H1 (cell line): Measurements from ENCODE around the gene POLR3K. TPM values are rescaled to one million over a fixed set of nuclear protein-coding genes. Genes with fewer than 3 reads are reported as not detected.

Source experiments
- CTCF ChIA-PET: fragments of 300-600 bp; sonication (Branson Sonifier 250); formaldehyde crosslinking; loops from one replicate; lab custom pipeline; 2021; ENCODE audit not compliant: partially characterized antibody; lab: Charles Lee
- POLR2A ChIA-PET: fragments of 300-600 bp; sonication (Branson Sonifier 250); formaldehyde crosslinking; loops from one replicate; lab custom pipeline; 2021; ENCODE audit warnings: inconsistent platforms; ENCODE audit not compliant: partially characterized antibody; lab: Charles Lee
- DNase-seq, 2 experiments: peaks; one replicate each; pipeline versions ENCODE4 v3.0.0 to v3.0.0-alpha.2; 2010 to 2022; ENCODE audit warnings: low spot score in 2 of 2, low read depth in 1 of 2, mixed read lengths in 1 of 2
- FAIRE-seq: peaks from 2 replicates; lab custom pipeline; 2011; peaks lifted over from hg19 to GRCh38; lab: Jason Lieb, UNC
- H2AFZ ChIP-seq: 2 replicates; pipeline ENCODE4 v1.8.1; 2012; ENCODE audit warnings: low read length, inconsistent platforms
- H2AK5ac ChIP-seq: 2 replicates; pipeline ENCODE4 v1.6.1; 2013; ENCODE audit warnings: low read depth, low read length
- H2BK120ac ChIP-seq: replicated peaks from 2 replicates; pipeline ENCODE3; 2013; ENCODE audit warnings: low read depth, low read length, inconsistent platforms
- H2BK12ac ChIP-seq: 2 replicates; pipeline ENCODE4 v1.6.1; 2013; ENCODE audit warnings: low read depth, low read length
- H2BK15ac ChIP-seq: 2 replicates; pipeline ENCODE4 v1.6.1; 2013; ENCODE audit warnings: low read length
- H2BK20ac ChIP-seq: 2 replicates; pipeline ENCODE4 v1.6.1; 2013; ENCODE audit warnings: low read length
- H2BK5ac ChIP-seq: 2 replicates; pipeline ENCODE4 v1.6.1; 2013; ENCODE audit warnings: low read depth, low read length
- H3K14ac ChIP-seq: 2 replicates; pipeline ENCODE4 v1.6.1; 2013; ENCODE audit warnings: inconsistent platforms; ENCODE audit not compliant: insufficient read length
- H3K18ac ChIP-seq: 2 replicates; pipeline ENCODE4 v1.6.1; 2013; ENCODE audit warnings: low read length; ENCODE audit errors: extremely low read depth
- H3K23ac ChIP-seq: 2 replicates; pipeline ENCODE4 v1.6.1; 2013; ENCODE audit warnings: inconsistent platforms; ENCODE audit not compliant: insufficient read length
- H3K23me2 ChIP-seq: 2 replicates; pipeline ENCODE4 v1.6.1; 2013; ENCODE audit warnings: low read depth, low read length
- H3K27ac ChIP-seq: 2 replicates; pipeline ENCODE4 v1.6.1; 2011; ENCODE audit warnings: low read depth, low read length, inconsistent platforms
- H3K27me3 ChIP-seq, 4 experiments: replicated peaks in 1 of 4; 1 replicate in 1 of 4; 2 replicates in 3 of 4; pipeline versions ENCODE4 v1.6.1 to v1.8.1; 2011 to 2013; ENCODE audit warnings: low read length in 3 of 4, mild to moderate bottlenecking in 3 of 4, inconsistent platforms in 2 of 4, mixed read lengths in 2 of 4, moderate library complexity in 1 of 4; ENCODE audit not compliant: control insufficient read depth in 3 of 4, insufficient read depth in 3 of 4; ENCODE audit errors: extremely low read depth in 1 of 4
- H3K36me3 ChIP-seq, 4 experiments: 2 replicates each; pipeline versions ENCODE4 v1.6.1 to v1.8.1; 2011 to 2013; ENCODE audit warnings: mild to moderate bottlenecking in 4 of 4, low read length in 3 of 4, moderate library complexity in 2 of 4, control low read depth in 1 of 4, inconsistent platforms in 1 of 4; ENCODE audit not compliant: insufficient read depth in 4 of 4, control insufficient read depth in 2 of 4
- H3K4ac ChIP-seq: replicated peaks from 2 replicates; pipeline ENCODE3; 2013; ENCODE audit warnings: low read length, low read depth, mixed read lengths, inconsistent platforms; ENCODE audit not compliant: insufficient read length
- H3K4me1 ChIP-seq, 4 experiments: replicated peaks in 1 of 4; 1 replicate in 1 of 4; 2 replicates in 3 of 4; pipeline versions ENCODE4 v1.6.1 to v1.8.1; 2011 to 2013; ENCODE audit warnings: low read length in 3 of 4, inconsistent platforms in 2 of 4, mixed read lengths in 1 of 4; ENCODE audit not compliant: insufficient read depth in 4 of 4, control insufficient read depth in 3 of 4
- H3K4me2 ChIP-seq, 2 experiments: 2 replicates each; pipeline versions ENCODE4 v1.6.1 to v1.8.1; 2011 to 2013; ENCODE audit warnings: low read depth in 2 of 2, low read length in 2 of 2, control low read depth in 1 of 2, inconsistent platforms in 1 of 2, mild to moderate bottlenecking in 1 of 2; ENCODE audit not compliant: insufficient read depth in 1 of 2
- H3K4me3 ChIP-seq, 4 experiments: fragments of 200-600, 300-600 bp in 1 of 4; sonication (generic), shearing (Covaris generic), sonication (Bioruptor Twin) in 1 of 4; 2 replicates each; pipeline versions ENCODE4 v1.5.1 to v1.8.1; 2011 to 2016; ENCODE audit warnings: low read length in 4 of 4, low read depth in 3 of 4, control low read depth in 2 of 4, inconsistent platforms in 2 of 4, mild to moderate bottlenecking in 2 of 4, mixed read lengths in 1 of 4, moderate library complexity in 1 of 4; ENCODE audit not compliant: insufficient read depth in 2 of 4; ENCODE audit errors: extremely low read depth in 1 of 4
- H3K56ac ChIP-seq: replicated peaks from 2 replicates; pipeline ENCODE3; 2013; ENCODE audit warnings: low read depth, mild to moderate bottlenecking, mixed read lengths, low read length, inconsistent platforms; ENCODE audit not compliant: insufficient read length
- H3K79me1 ChIP-seq: 2 replicates; pipeline ENCODE4 v1.6.1; 2013; ENCODE audit warnings: low read depth, low read length, control low read depth
- H3K79me2 ChIP-seq, 2 experiments: 2 replicates each; pipeline versions ENCODE4 v1.6.1 to v1.8.1; 2012 to 2013; ENCODE audit warnings: low read length in 2 of 2, mild to moderate bottlenecking in 2 of 2, inconsistent platforms in 1 of 2; ENCODE audit not compliant: insufficient read depth in 2 of 2, control insufficient read depth in 1 of 2
- H3K9ac ChIP-seq, 4 experiments: replicated peaks in 1 of 4; 1 replicate in 1 of 4; 2 replicates in 3 of 4; pipeline versions ENCODE4 v1.6.1 to v1.8.1; 2011 to 2013; ENCODE audit warnings: low read depth in 3 of 4, low read length in 3 of 4, control low read depth in 2 of 4, mild to moderate bottlenecking in 2 of 4, moderate library complexity in 2 of 4, inconsistent platforms in 1 of 4; ENCODE audit errors: extremely low read depth in 1 of 4
- H3K9me3 ChIP-seq, 2 experiments: 2 replicates each; pipeline versions ENCODE4 v1.6.1 to v1.8.1; 2012 to 2013; ENCODE audit warnings: mild to moderate bottlenecking in 2 of 2, moderate library complexity in 2 of 2, control low read depth in 1 of 2, inconsistent platforms in 1 of 2, low read depth in 1 of 2, low read length in 1 of 2, mixed read lengths in 1 of 2; ENCODE audit not compliant: insufficient read depth in 2 of 2
- H4K20me1 ChIP-seq, 2 experiments: replicated peaks in 1 of 2; 2 replicates each; pipeline versions ENCODE3 to v1.8.1; 2011 to 2013; ENCODE audit warnings: inconsistent platforms in 2 of 2, low read length in 2 of 2, mild to moderate bottlenecking in 1 of 2; ENCODE audit not compliant: insufficient read depth in 2 of 2, control insufficient read depth in 1 of 2
- H4K5ac ChIP-seq: 2 replicates; pipeline ENCODE4 v1.6.1; 2013; ENCODE audit warnings: low read length, low read depth, mixed read lengths, inconsistent platforms; ENCODE audit not compliant: insufficient read length
- H4K8ac ChIP-seq: 2 replicates; pipeline ENCODE4 v1.8.0; 2013; ENCODE audit warnings: mild to moderate bottlenecking, moderate library complexity, low read length, inconsistent platforms; ENCODE audit not compliant: insufficient read depth; ENCODE audit errors: extremely low read depth
- H4K91ac ChIP-seq: replicated peaks from 2 replicates; pipeline ENCODE3; 2013; ENCODE audit warnings: low read length, mixed read lengths, inconsistent platforms; ENCODE audit not compliant: insufficient read length
- CTBP2 ChIP-seq: IDR thresholded peaks from 2 replicates; pipeline ENCODE4 v1.7.0; 2011; ENCODE audit warnings: borderline replicate concordance, mild to moderate bottlenecking, moderate library complexity, mixed read lengths, low read length; ENCODE audit not compliant: insufficient read depth, insufficient read length
- RAD21 ChIP-seq, 2 experiments: IDR thresholded peaks in 1 of 2; conservative IDR thresholded peaks in 1 of 2; 2 replicates each; pipeline ENCODE4 v1.6.1; 2011; ENCODE audit warnings: low read depth in 2 of 2, low read length in 2 of 2, improper control_type of control experiment in 1 of 2, inconsistent platforms in 1 of 2, mild to moderate bottlenecking in 1 of 2, moderate library complexity in 1 of 2
- RBBP5 ChIP-seq: IDR thresholded peaks from 2 replicates; pipeline ENCODE4 v1.7.1; 2012; ENCODE audit warnings: low read depth, mild to moderate bottlenecking, inconsistent platforms, low read length, moderate library complexity, borderline replicate concordance
- WGBS, 2 experiments: shearing (Covaris generic) in 1 of 2; methylation state at CpG; one replicate each; pipeline versions ENCODE4 v1.1.6 to v1.1.7; 2013 to 2015; ENCODE audit warnings: low lambda C conversion rate in 2 of 2, mixed read lengths in 2 of 2, inconsistent platforms in 1 of 2, low coverage in 1 of 2, missing lambda C conversion rate in 1 of 2; ENCODE audit not compliant: insufficient replicate concordance in 2 of 2, insufficient coverage in 1 of 2, insufficient read length in 1 of 2; ENCODE audit errors: extremely low coverage in 1 of 2, missing lambda C conversion rate in 1 of 2; 5-methylcytosine and 5-hydroxymethylcytosine counted together
- polyA plus RNA-seq, 7 experiments: library from polyadenylated mRNA; depleted of rRNA in 3 of 7; stranded (reverse) in 5 of 7; unstranded in 2 of 7; fragments of >200 nt in 5 of 7; fragments of 200-250 nt in 2 of 7; gene quantifications; 1 replicate in 5 of 7; 2 replicates in 1 of 7; 4 replicates in 1 of 7; pipeline versions ENCODE4 v1.2.1 to v1.2.3, GENCODE V29; 2011 to 2013; ENCODE audit warnings: missing spikeins in 2 of 7, mixed read lengths in 2 of 7
- total RNA-seq: library from RNA; stranded (reverse); fragmentation: NEBNext Ultra II Directional; extraction: Animal tissue kit (Norgen Biotek cat#: 25700); gene quantifications from 2 replicates; pipeline ENCODE4 v1.2.1, GENCODE V29; 2021

The POLR3K gene
- total and polyA plus RNA-seq, 2 of the 8 experiments (the other 6 are each of a cell fraction or from before 2014, with no cell fraction given), result 45.4 to 80.5 TPM

- no peaks in the 10 kb centered on the region; a peak in 1 of 7 replicates for H3K4me1 ChIP-seq
- H4K91ac ChIP-seq, result no peak overlapping the region
- H3K9me3 ChIP-seq, result no peaks in the 10 kb centered on the region
- H2BK5ac ChIP-seq, result 0 out of 2 replicates have a peak overlapping the region, but pooled peaks have one; percentile 18
- no peak overlapping the region for H2BK20ac ChIP-seq
- no peak overlapping the region for H4K5ac ChIP-seq
- no peaks in the 10 kb centered on the region; a peak in 1 of 8 replicates for H3K36me3 ChIP-seq
- 0 out of 2 replicates have a peak overlapping the region, but pooled peaks have one; percentile 9 for H2AK5ac ChIP-seq
- no peak overlapping the region for H3K4ac ChIP-seq
- no peaks in the 10 kb centered on the region for H3K79me1 ChIP-seq
- FAIRE-seq, result no peak
- TF ChIP-seq CTBP2 (no peak), RBBP5 (no peak), RAD21 (IDR thresholded peaks at IDR 0.05 in 1 of 2, conservative IDR thresholded peaks at IDR 0.05 in 1 of 2; ENCODE audit: low read depth in 2 of 2, low read length in 2 of 2) (no peak)
- TF ChIP-seq, all 59 proteins: peak for 0
- ChIA-PET POLR2A (interaction anchor here (0.8 to 1.6 kb wide), 4 partner anchors 13 to 36 kb away, joined by 3 to 5 read pairs (median 4); partner anchors contain the start of genes POLR3K and SNRNP25), CTCF (interaction anchor here (1.0 to 1.5 kb wide), 2 partner anchors 32 to 63 kb away, joined by 4 read pairs; no protein-coding TSS in a partner anchor)
- Histone ChIP-seq H2AFZ (no peak overlapping the region), H2BK15ac (no peak overlapping the region), H3K18ac (no peak overlapping the region), H3K9ac (no peak overlapping the region), H3K23me2 (peaks cover 2% of the 10 kb centered on the region; the same call in 1 of the 2 replicates), H3K23ac (no peak overlapping the region), H3K4me3 (no peak overlapping the region), H2BK12ac (no peak overlapping the region), H3K56ac (no peak overlapping the region), H3K4me2 (no peak overlapping the region), H4K20me1 (peaks cover 0 to 9% of the 10 kb centered on the region in 2 experiments), H2BK120ac (no peak overlapping the region), H3K79me2 (no peaks in the 10 kb centered on the region), H3K27me3 (no peaks in the 10 kb centered on the region), H3K14ac (no peak overlapping the region), H3K27ac (no peak overlapping the region), H4K8ac (no peak overlapping the region)
- DNase-seq, result no peak
- 92% methylated on average over 19 of the region's 21 CpGs; no CpG with 5 or more reads in 1 of the 2 experiments for WGBS, 2 experiments
Observed at GRCh38 chr16:33877-34647, 19.3 kb downstream of the POLR3K start.
